M059J (cell line): ENCODE measurements around the gene ETDA. TPM values are rescaled to one million over a fixed set of nuclear protein-coding genes. Genes with fewer than 3 reads are reported as not detected.
"Not testable (repeated sequence)": the region's sequence is repeated elsewhere in the genome, so short reads cannot be mapped to it uniquely, and the experiment has no call there.

Experiments
- DNase-seq: peaks from one replicate; pipeline ENCODE4 v3.0.0-alpha.2; 2012; ENCODE audit warnings: low read depth
- total RNA-seq: library from RNA; depleted of rRNA; stranded (reverse); fragments of >200 nt; shearing (Covaris generic); gene quantifications from 2 replicates; pipeline ENCODE4 v1.2.3, GENCODE V29; 2014; rRNA removed

The ETDA gene
- total RNA-seq = not detected in 2 replicates

GRCh38 chrX:135252011-135252518, at the start of gene ETDA:
Gene ETDA (plus strand): TSS chrX:135252061. CDS start chrX:135253277, 1,216 bp downstream.
- DNase-seq = not testable (repeated sequence)

GRCh38 chrX:135206427-135206826, 45.4 kb upstream of the ETDA start:
- peak; percentile 18 for DNase-seq

- no peak for DNase-seq
Observed at GRCh38 chrX:135213200-135213844, 38.5 kb upstream of the ETDA start.

GRCh38 chrX:135245989-135246388, 5.9 kb upstream of the ETDA start:
- DNase-seq = not testable (repeated sequence)

- DNase-seq = not testable (repeated sequence)
Observed at GRCh38 chrX:135256087-135256684, 4.3 kb downstream of the ETDA start.

- no peak for DNase-seq
Observed at GRCh38 chrX:135256923-135257322, 5.1 kb downstream of the ETDA start.

- no peak for DNase-seq
Observed at GRCh38 chrX:135257469-135257868, 5.6 kb downstream of the ETDA start.

- not testable (repeated sequence) for DNase-seq
Observed at GRCh38 chrX:135260976-135261375, 9.1 kb downstream of the ETDA start.

- DNase-seq = not testable (repeated sequence)
Observed at GRCh38 chrX:135263376-135263775, 11.5 kb downstream of the ETDA start.

- no peak for DNase-seq
Observed at GRCh38 chrX:135264206-135264605, 12.3 kb downstream of the ETDA start.

- DNase-seq = no peak
Observed at GRCh38 chrX:135273162-135273561, 21.3 kb downstream of the ETDA start.

- DNase-seq = no peak
Observed at GRCh38 chrX:135275973-135276372, 24.1 kb downstream of the ETDA start.

- DNase-seq = no peak
Observed at GRCh38 chrX:135287266-135287823, 35.5 kb downstream of the ETDA start.

GRCh38 chrX:135295238-135295943, 43.5 kb downstream of the ETDA start:
- peak; percentile 69 for DNase-seq

GRCh38 chrX:135295944-135296305, 44.1 kb downstream of the ETDA start:
- DNase-seq = no peak

GRCh38 chrX:135302269-135302873, 50.5 kb downstream of the ETDA start:
- no peak for DNase-seq

Other genes starting within 250 kb of the ETDA start
- 49.2 and 57.1 TPM in 2 replicates for gene RTL8B, start 229.5 kb upstream of the ETDA start, total RNA-seq
- gene RTL8C, start 219.7 kb upstream of the ETDA start, total RNA-seq = 166 and 172 TPM in 2 replicates
- gene RTL8A, start 199.9 kb upstream of the ETDA start, total RNA-seq = 40.3 and 51.3 TPM in 2 replicates
- gene SMIM10L2B, start 153.3 kb upstream of the ETDA start, total RNA-seq = 0.37 and 0.39 TPM in 2 replicates
- not detected in 2 replicates for gene ETDB, start 131.5 kb upstream of the ETDA start, total RNA-seq
- 0.25 TPM in 1 of 2 replicates, not detected in the other for gene CT55, start 80.7 kb upstream of the ETDA start, total RNA-seq
- not detected in 2 replicates for gene ETDC, start 57.4 kb downstream of the ETDA start, total RNA-seq
- gene ZNF75D, start 92.0 kb downstream of the ETDA start, total RNA-seq = 6.9 and 16.0 TPM in 2 replicates
- gene ZNF449, start 92.7 kb downstream of the ETDA start, total RNA-seq = 7.6 and 8.6 TPM in 2 replicates
- 0.07 TPM in 1 of 2 replicates, not detected in the other for gene SMIM10L2A, start 169.9 kb downstream of the ETDA start, total RNA-seq